KMS-11 (cell line): ENCODE results near the gene GPR32.

Source experiments
- H2AFZ ChIP-seq: fragments of 200-600 bp; sonication (generic); 2 replicates; pipeline ENCODE4 v1.6.1; 2016; ENCODE audit warnings: antibody characterized with exemption, mixed run types, low read depth
- H3K27ac ChIP-seq: fragments of 200-600 bp; sonication (generic); 2 replicates; pipeline ENCODE4 v1.6.1; 2016; ENCODE audit warnings: mild to moderate bottlenecking, mixed run types
- H3K27me3 ChIP-seq: fragments of 200-600 bp; sonication (generic); 2 replicates; pipeline ENCODE4 v1.6.1; 2017; ENCODE audit warnings: mild to moderate bottlenecking, low read depth, mixed run types, moderate library complexity; ENCODE audit not compliant: insufficient read depth
- H3K36me3 ChIP-seq: fragments of 200-600 bp; sonication (generic); 2 replicates; pipeline ENCODE4 v1.6.1; 2017; ENCODE audit warnings: mild to moderate bottlenecking, mixed run types; ENCODE audit not compliant: insufficient read depth
- H3K4me1 ChIP-seq: fragments of 200-600 bp; sonication (generic); 2 replicates; pipeline ENCODE4 v1.6.1; 2016; ENCODE audit warnings: mild to moderate bottlenecking, low read depth, mixed run types; ENCODE audit not compliant: poor library complexity, severe bottlenecking
- H3K4me2 ChIP-seq: fragments of 200-600 bp; sonication (generic); 2 replicates; pipeline ENCODE4 v1.7.0; 2016; ENCODE audit warnings: mild to moderate bottlenecking, mixed run types
- H3K4me3 ChIP-seq: fragments of 200-600 bp; sonication (generic); IDR thresholded peaks from 2 replicates; pipeline ENCODE4 v1.6.1; 2017; ENCODE audit warnings: low read depth, low read length, mixed read lengths; ENCODE audit not compliant: insufficient read depth
- H3K79me2 ChIP-seq: fragments of 200-600 bp; sonication (generic); 2 replicates; pipeline ENCODE4 v1.6.1; 2016; ENCODE audit warnings: low read depth, mixed run types; ENCODE audit not compliant: insufficient read depth
- H3K9ac ChIP-seq: fragments of 200-600 bp; sonication (generic); 2 replicates; pipeline ENCODE4 v1.6.1; 2016; ENCODE audit warnings: mild to moderate bottlenecking, mixed run types
- H4K20me1 ChIP-seq: fragments of 200-600 bp; sonication (generic); 2 replicates; pipeline ENCODE4 v1.6.1; 2016; ENCODE audit warnings: mild to moderate bottlenecking, mixed run types; ENCODE audit not compliant: insufficient read depth
- CTCF ChIP-seq: fragments of 200-600 bp; sonication (generic); conservative IDR thresholded peaks from 2 replicates; pipeline ENCODE4 v1.6.1; 2017; ENCODE audit warnings: low read depth, mild to moderate bottlenecking, antibody characterized with exemption, low read length, moderate library complexity, mixed read lengths

GPR32 gene

GRCh38 chr19:50821248-50821612 lies 51.0 kb downstream of the GPR32 start:
- peaks cover 48% of the 10 kb centered on the region for H3K27me3 ChIP-seq
- H3K36me3 ChIP-seq = no peaks in the 10 kb centered on the region
- H4K20me1 ChIP-seq = no peaks in the 10 kb centered on the region
- no peak for TF ChIP-seq CTCF
- no peak overlapping the region for H3K9ac ChIP-seq
- no peak overlapping the region for H2AFZ ChIP-seq
- H3K27ac ChIP-seq = no peak overlapping the region
- no peak overlapping the region for H3K4me2 ChIP-seq
- H3K79me2 ChIP-seq = no peaks in the 10 kb centered on the region
- no peaks in the 10 kb centered on the region for H3K4me1 ChIP-seq
- no peak overlapping the region for H3K4me3 ChIP-seq
